Hepatocyte (in vitro differentiated cells): ENCODE measurements around the gene PPM1L. TPM values are rescaled to one million over a fixed set of nuclear protein-coding genes. Genes with fewer than 3 reads are reported as not detected.

Experiments used
- DNase-seq: peaks from one replicate; pipeline ENCODE4 v3.0.0-alpha.2; 2016; ENCODE audit warnings: low spot score
- H2AFZ ChIP-seq: fragments of 200-600 bp; sonication (generic); 2 replicates; pipeline ENCODE4 v1.6.0; 2016; ENCODE audit warnings: antibody characterized with exemption, mild to moderate bottlenecking
- H3K27ac ChIP-seq: fragments of 200-600 bp; sonication (generic); 2 replicates; pipeline ENCODE4 v1.5.1; 2016; ENCODE audit warnings: mild to moderate bottlenecking
- H3K27me3 ChIP-seq: fragments of 200-600 bp; sonication (generic); 2 replicates; pipeline ENCODE4 v1.6.1; 2016
- H3K36me3 ChIP-seq: fragments of 200-600 bp; sonication (generic); replicated peaks from 2 replicates; pipeline ENCODE4 v1.5.1; 2016; ENCODE audit warnings: low read depth; ENCODE audit not compliant: insufficient read depth
- H3K4me1 ChIP-seq: fragments of 200-600 bp; sonication (generic); 2 replicates; pipeline ENCODE4 v1.5.1; 2016; ENCODE audit warnings: mild to moderate bottlenecking, moderate library complexity; ENCODE audit not compliant: insufficient read depth
- H3K4me2 ChIP-seq: fragments of 200-600 bp; sonication (generic); 2 replicates; pipeline ENCODE4 v1.6.0; 2016
- H3K4me3 ChIP-seq: fragments of 200-600 bp; sonication (generic); 2 replicates; pipeline ENCODE4 v1.5.1; 2016; ENCODE audit warnings: mild to moderate bottlenecking
- H3K79me2 ChIP-seq: fragments of 200-600 bp; sonication (generic); 2 replicates; pipeline ENCODE4 v1.6.0; 2017; ENCODE audit warnings: mild to moderate bottlenecking
- H3K9me2 ChIP-seq: fragments of 200-600 bp; sonication (generic); replicated peaks from 2 replicates; pipeline ENCODE4 v1.6.0; 2017; ENCODE audit warnings: mild to moderate bottlenecking; ENCODE audit not compliant: insufficient read depth
- H3K9me3 ChIP-seq: fragments of 200-600 bp; sonication (generic); 2 replicates; pipeline ENCODE4 v1.5.1; 2016; ENCODE audit warnings: low read depth, mild to moderate bottlenecking
- H4K20me1 ChIP-seq: fragments of 200-600 bp; sonication (generic); 2 replicates; pipeline ENCODE4 v1.6.0; 2016; ENCODE audit warnings: mild to moderate bottlenecking; ENCODE audit not compliant: insufficient read depth, poor library complexity, severe bottlenecking
- CTCF ChIP-seq: fragments of 200-600 bp; sonication (generic); IDR thresholded peaks from 2 replicates; pipeline ENCODE4 v1.5.1; 2016; ENCODE audit warnings: antibody characterized with exemption, mild to moderate bottlenecking; ENCODE audit not compliant: poor library complexity
- EZH2 ChIP-seq: fragments of 200-600 bp; sonication (generic); IDR thresholded peaks from 2 replicates; pipeline ENCODE4 v1.6.1; 2016; ENCODE audit warnings: antibody characterized with exemption, mild to moderate bottlenecking, borderline replicate concordance
- EZH2phosphoT487 ChIP-seq: fragments of 200-600 bp; sonication (generic); IDR thresholded peaks from one replicate; pipeline ENCODE4 v1.6.1; 2018; ENCODE audit warnings: antibody characterized with exemption, mild to moderate bottlenecking, low read depth, moderate library complexity; ENCODE audit not compliant: unreplicated experiment, severe bottlenecking
- WGBS: methylation state at CpG from one replicate; pipeline ENCODE4 v1.1.6; 2016; ENCODE audit warnings: low lambda C conversion rate; ENCODE audit errors: missing lambda C conversion rate; 5-methylcytosine and 5-hydroxymethylcytosine counted together
- polyA plus RNA-seq: library from polyadenylated mRNA; unstranded; fragments of >200 nt; fragmentation: Nextera tagmentation; extraction: Ambion mirVana; gene quantifications from 2 replicates; pipeline ENCODE4 v1.2.1, GENCODE V29; 2016
- total RNA-seq: library from RNA; depleted of rRNA; stranded (reverse); fragments of >200 nt; gene quantifications from 2 replicates; pipeline ENCODE4 v1.2.3, GENCODE V29; 2014

Gene PPM1L
- total and polyA plus RNA-seq, 2 experiments from 2014 or later, result 5.1 to 13.1 TPM

- H3K4me1 ChIP-seq, result peaks cover 10% of the 10 kb centered on the region
- peaks cover 38% of the 10 kb centered on the region for H3K79me2 ChIP-seq
- WGBS, result 87% methylated on average over 3 of the region's 3 CpGs
- H3K4me2 ChIP-seq, result peak overlapping the region; percentile 98
- no peak overlapping the region for H3K4me3 ChIP-seq
- no peak overlapping the region for H2AFZ ChIP-seq
- no peaks in the 10 kb centered on the region for H3K36me3 ChIP-seq
- no peak for DNase-seq
- no peaks in the 10 kb centered on the region for H4K20me1 ChIP-seq
- H3K9me2 ChIP-seq, result no peaks in the 10 kb centered on the region
- TF ChIP-seq EZH2, result no peak
- peak; percentile 37 for TF ChIP-seq CTCF
- TF ChIP-seq EZH2phosphoT487, result no peak
- H3K9me3 ChIP-seq, result no peaks in the 10 kb centered on the region
- H3K27ac ChIP-seq, result no peak overlapping the region
- no peaks in the 10 kb centered on the region for H3K27me3 ChIP-seq
Observed at GRCh38 chr3:160758929-160759577, 3.0 kb downstream of the PPM1L start.

GRCh38 chr3:160763073-160763472, 7.0 kb downstream of the PPM1L start:
- Histone ChIP-seq H2AFZ (no peak overlapping the region), H3K27me3 (no peaks in the 10 kb centered on the region), H4K20me1 (no peaks in the 10 kb centered on the region), H3K4me3 (no peak overlapping the region), H3K4me1 (no peaks in the 10 kb centered on the region), H3K9me3 (no peaks in the 10 kb centered on the region), H3K27ac (no peak overlapping the region), H3K9me2 (no peaks in the 10 kb centered on the region), H3K36me3 (no peaks in the 10 kb centered on the region), H3K79me2 (peaks cover 37% of the 10 kb centered on the region), H3K4me2 (no peak overlapping the region)
- DNase-seq, result no peak
- 95% methylated on average over 1 of the region's 1 CpG for WGBS
- TF ChIP-seq EZH2 (no peak), EZH2phosphoT487 (no peak), CTCF (no peak)

DNA sequence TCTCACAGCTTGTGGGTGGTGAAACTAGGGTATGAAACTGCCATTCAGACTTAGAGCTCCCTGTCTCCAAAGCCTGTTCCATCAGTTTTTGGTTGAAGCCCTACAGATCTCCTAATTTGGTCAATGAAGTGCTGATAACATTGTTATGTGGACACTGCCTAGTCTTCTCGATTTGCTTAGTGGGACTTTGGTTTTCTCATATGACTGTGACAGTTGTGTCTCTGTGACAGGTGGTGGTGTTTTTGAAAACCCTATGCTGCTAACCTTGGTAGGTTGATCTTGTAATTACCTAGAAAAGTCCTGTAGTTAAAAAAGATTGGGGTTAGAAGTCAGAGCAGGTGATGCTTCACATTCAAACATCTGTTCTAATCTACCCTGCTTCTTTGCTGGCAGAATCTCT, 9.2 kb downstream of the PPM1L start:
- TF ChIP-seq EZH2 (no peak), CTCF (no peak), EZH2phosphoT487 (no peak)
- H3K79me2 ChIP-seq, result peaks cover 17% of the 10 kb centered on the region

DNA sequence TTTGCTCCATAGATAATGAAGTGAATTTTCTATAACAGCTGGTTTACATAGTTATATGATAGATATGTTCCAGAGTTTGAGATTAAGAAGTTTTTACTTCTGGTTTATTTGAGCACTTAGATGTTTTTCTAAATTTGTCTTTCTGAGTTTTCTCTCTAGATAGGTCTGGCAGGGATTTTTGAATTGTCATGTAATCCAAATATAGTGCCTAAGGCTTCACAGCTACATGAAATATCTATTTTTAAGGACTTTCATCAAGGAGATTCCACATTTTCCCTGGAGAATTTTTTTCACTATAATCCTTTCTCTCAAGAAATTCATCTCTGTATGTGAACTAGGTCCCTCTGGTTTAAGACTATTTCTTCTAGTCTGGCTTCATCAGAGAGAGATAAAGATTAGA, 12.0 kb downstream of the PPM1L start:
- Histone ChIP-seq H2AFZ (no peak overlapping the region), H3K27me3 (no peaks in the 10 kb centered on the region), H4K20me1 (no peaks in the 10 kb centered on the region), H3K9me3 (no peaks in the 10 kb centered on the region), H3K36me3 (no peaks in the 10 kb centered on the region), H3K4me3 (no peak overlapping the region), H3K27ac (no peak overlapping the region), H3K4me2 (no peak overlapping the region), H3K79me2 (peaks cover 8% of the 10 kb centered on the region), H3K9me2 (no peaks in the 10 kb centered on the region), H3K4me1 (no peaks in the 10 kb centered on the region)
- no peak for DNase-seq
- TF ChIP-seq EZH2phosphoT487 (no peak), CTCF (no peak), EZH2 (no peak)

More for the DNA sequence above, 9.2 kb downstream of the PPM1L start:
- no peak overlapping the region for H3K27ac ChIP-seq
- H3K9me3 ChIP-seq, result no peaks in the 10 kb centered on the region
- no peak overlapping the region for H3K4me2 ChIP-seq
- no peaks in the 10 kb centered on the region for H3K27me3 ChIP-seq
- no peak overlapping the region for H2AFZ ChIP-seq
- no peaks in the 10 kb centered on the region for H3K4me1 ChIP-seq
- H4K20me1 ChIP-seq, result no peaks in the 10 kb centered on the region
- no peak for DNase-seq
- 63% methylated on average over 1 of the region's 1 CpG for WGBS
- no peaks in the 10 kb centered on the region for H3K9me2 ChIP-seq
- no peak overlapping the region for H3K4me3 ChIP-seq
- no peaks in the 10 kb centered on the region for H3K36me3 ChIP-seq
